Hepatocyte (in vitro differentiated cells): ENCODE measurements around the gene KIF5B.

ENCODE experiments used
- EZH2 ChIP-seq: fragments of 200-600 bp; sonication (generic); IDR thresholded peaks from 2 replicates; pipeline ENCODE4 v1.6.1; 2016; ENCODE audit warnings: antibody characterized with exemption, mild to moderate bottlenecking, borderline replicate concordance
- TF ChIP-seq, protein P1 (sequence below): fragments of 200-600 bp; sonication (generic); IDR thresholded peaks from 2 replicates; pipeline ENCODE4 v1.5.1; 2016; ENCODE audit warnings: antibody characterized with exemption, mild to moderate bottlenecking; ENCODE audit not compliant: poor library complexity

GRCh38 chr10:32068569-32068968 lies 12.3 kb upstream of the KIF5B start:
- TF ChIP-seq, protein P1, sequence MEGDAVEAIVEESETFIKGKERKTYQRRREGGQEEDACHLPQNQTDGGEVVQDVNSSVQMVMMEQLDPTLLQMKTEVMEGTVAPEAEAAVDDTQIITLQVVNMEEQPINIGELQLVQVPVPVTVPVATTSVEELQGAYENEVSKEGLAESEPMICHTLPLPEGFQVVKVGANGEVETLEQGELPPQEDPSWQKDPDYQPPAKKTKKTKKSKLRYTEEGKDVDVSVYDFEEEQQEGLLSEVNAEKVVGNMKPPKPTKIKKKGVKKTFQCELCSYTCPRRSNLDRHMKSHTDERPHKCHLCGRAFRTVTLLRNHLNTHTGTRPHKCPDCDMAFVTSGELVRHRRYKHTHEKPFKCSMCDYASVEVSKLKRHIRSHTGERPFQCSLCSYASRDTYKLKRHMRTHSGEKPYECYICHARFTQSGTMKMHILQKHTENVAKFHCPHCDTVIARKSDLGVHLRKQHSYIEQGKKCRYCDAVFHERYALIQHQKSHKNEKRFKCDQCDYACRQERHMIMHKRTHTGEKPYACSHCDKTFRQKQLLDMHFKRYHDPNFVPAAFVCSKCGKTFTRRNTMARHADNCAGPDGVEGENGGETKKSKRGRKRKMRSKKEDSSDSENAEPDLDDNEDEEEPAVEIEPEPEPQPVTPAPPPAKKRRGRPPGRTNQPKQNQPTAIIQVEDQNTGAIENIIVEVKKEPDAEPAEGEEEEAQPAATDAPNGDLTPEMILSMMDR, result no peak
- TF ChIP-seq EZH2, result no peak
